Peyer's patch (tissue), 4 donors: Measurements from ENCODE around the gene NDST3.

Experiments used
- CTCF ChIP-seq, 6 experiments: fragments of 450-650 bp in 4 of 6; fragments of 200-600 bp in 2 of 6; sonication (generic) in 1 of 6; IDR thresholded peaks; one replicate each; pipeline ENCODE4 v1.5.1; 2017 to 2019; ENCODE audit warnings: antibody characterized with exemption in 6 of 6, mild to moderate bottlenecking in 3 of 6, moderate library complexity in 1 of 6
- POLR2A ChIP-seq, 2 donors: fragments of 450-650 bp; IDR thresholded peaks; one replicate each; pipeline ENCODE4 v1.5.1; 2017; ENCODE audit warnings: antibody characterized with exemption in 2 of 2, mild to moderate bottlenecking in 2 of 2, moderate library complexity in 2 of 2

DNA sequence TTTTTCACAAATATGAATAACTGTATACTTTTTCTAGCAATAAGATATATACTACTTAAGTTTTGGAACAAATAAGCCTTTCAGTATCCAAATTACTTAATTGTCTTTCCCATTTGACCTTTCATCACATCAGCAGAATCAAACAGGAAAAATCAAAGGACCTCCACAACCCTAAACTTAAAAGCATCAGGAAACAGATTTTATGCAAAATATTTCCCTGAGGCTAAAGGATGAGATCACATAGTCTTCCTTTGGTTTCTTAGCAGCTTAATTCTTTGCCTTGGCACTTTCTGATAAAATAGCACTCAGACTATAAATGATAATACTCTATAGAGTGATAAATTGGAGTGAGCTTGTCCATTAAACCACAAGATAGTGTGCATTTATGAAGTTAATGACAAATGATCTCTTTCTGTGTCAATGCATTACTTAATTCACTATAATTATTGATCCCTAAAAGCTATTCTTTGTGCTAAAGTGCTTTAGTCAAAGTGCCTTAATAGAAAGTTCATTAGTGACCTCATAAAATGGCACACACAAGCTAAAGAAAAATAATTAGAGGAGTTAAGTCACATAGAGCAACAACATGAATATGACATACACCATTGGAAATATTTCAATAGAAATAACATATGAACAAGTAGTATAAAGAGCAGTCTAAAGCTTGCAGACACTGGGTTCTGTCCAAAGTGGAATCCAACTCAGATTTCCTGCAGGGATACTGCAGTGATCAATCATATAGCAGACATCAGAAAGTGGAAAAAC lies 15.7 kb upstream of the NDST3 start:
- no peak for TF ChIP-seq CTCF (IDR thresholded peaks at IDR 0.05)
- no peak for TF ChIP-seq POLR2A (IDR thresholded peaks at IDR 0.05)
